Neuronal stem cell (in vitro differentiated cells): Measurements from ENCODE around the gene CDKL4.

Experiments
- DNase-seq: peaks from one replicate; pipeline ENCODE4 v3.0.0-alpha.2; 2013; ENCODE audit warnings: low spot score
- H2AFZ ChIP-seq: one replicate; pipeline ENCODE4 v1.6.1; 2013; ENCODE audit warnings: mild to moderate bottlenecking, low read length, inconsistent platforms
- H2AK5ac ChIP-seq: 2 replicates; pipeline ENCODE4 v1.6.1; 2013; ENCODE audit warnings: low read depth, mild to moderate bottlenecking, inconsistent platforms, low read length, moderate library complexity, mixed read lengths
- H2BK120ac ChIP-seq: 2 replicates; pipeline ENCODE4 v1.6.1; 2013; ENCODE audit warnings: low read depth, mild to moderate bottlenecking, inconsistent platforms, low read length, moderate library complexity, mixed read lengths
- H2BK12ac ChIP-seq: one replicate; pipeline ENCODE4 v1.6.1; 2013; ENCODE audit warnings: low read length, inconsistent platforms
- H2BK15ac ChIP-seq: 2 replicates; pipeline ENCODE4 v1.6.1; 2013; ENCODE audit warnings: mild to moderate bottlenecking, low read length, inconsistent platforms, mixed read lengths
- H2BK5ac ChIP-seq: one replicate; pipeline ENCODE4 v1.6.1; 2013; ENCODE audit warnings: inconsistent platforms, mild to moderate bottlenecking, low read length, moderate library complexity
- H3K14ac ChIP-seq: one replicate; pipeline ENCODE4 v1.6.1; 2013; ENCODE audit warnings: low read length, inconsistent platforms
- H3K18ac ChIP-seq: 2 replicates; pipeline ENCODE4 v1.6.1; 2013; ENCODE audit warnings: low read length, inconsistent platforms
- H3K23ac ChIP-seq: 2 replicates; pipeline ENCODE4 v1.6.1; 2013; ENCODE audit warnings: low read depth, mild to moderate bottlenecking, mixed read lengths, low read length, inconsistent platforms; ENCODE audit not compliant: poor library complexity
- H3K27ac ChIP-seq: replicated peaks from 3 replicates; pipeline ENCODE4 v1.5.1; 2013; ENCODE audit warnings: low read length, inconsistent platforms
- H3K27me3 ChIP-seq, 3 experiments: 2 replicates each; pipeline ENCODE4 v1.6.1; 2013; ENCODE audit warnings: low read length in 3 of 3, mild to moderate bottlenecking in 2 of 3, inconsistent platforms in 1 of 3, low read depth in 1 of 3, mixed read lengths in 1 of 3, moderate library complexity in 1 of 3; ENCODE audit not compliant: control insufficient read depth in 3 of 3, insufficient read depth in 3 of 3
- H3K36me3 ChIP-seq, 2 donors: replicated peaks in 1 of 2; 2 replicates each; pipeline ENCODE4 v1.6.1; 2013; ENCODE audit warnings: low read length in 2 of 2; ENCODE audit not compliant: control insufficient read depth in 2 of 2, insufficient read depth in 2 of 2
- H3K4ac ChIP-seq: 2 replicates; pipeline ENCODE4 v1.6.1; 2013; ENCODE audit warnings: inconsistent platforms, mild to moderate bottlenecking, low read length, moderate library complexity
- H3K4me1 ChIP-seq, 2 donors: 1 replicate in 1 of 2; 2 replicates in 1 of 2; pipeline ENCODE4 v1.6.1; 2013; ENCODE audit warnings: low read length in 2 of 2, low read depth in 1 of 2; ENCODE audit not compliant: control insufficient read depth in 2 of 2, insufficient read depth in 1 of 2
- H3K4me2 ChIP-seq: one replicate; pipeline ENCODE4 v1.6.1; 2013; ENCODE audit warnings: mild to moderate bottlenecking, low read length, inconsistent platforms; ENCODE audit not compliant: insufficient read depth, poor library complexity, severe bottlenecking
- H3K4me3 ChIP-seq, 2 donors: 2 replicates each; pipeline ENCODE4 v1.5.1; 2013; ENCODE audit warnings: low read length in 2 of 2, mild to moderate bottlenecking in 2 of 2, inconsistent platforms in 1 of 2, moderate library complexity in 1 of 2
- H3K79me1 ChIP-seq: one replicate; pipeline ENCODE4 v1.6.1; 2013; ENCODE audit warnings: low read depth, mild to moderate bottlenecking, inconsistent platforms, low read length, moderate library complexity
- H3K9ac ChIP-seq: one replicate; pipeline ENCODE4 v1.6.1; 2013; ENCODE audit warnings: mild to moderate bottlenecking, low read depth, low read length, inconsistent platforms; ENCODE audit not compliant: poor library complexity
- H3K9me3 ChIP-seq, 2 donors: replicated peaks in 1 of 2; 2 replicates each; pipeline versions ENCODE3 to v1.6.1; 2013; ENCODE audit warnings: low read length in 2 of 2, mild to moderate bottlenecking in 2 of 2, inconsistent platforms in 1 of 2, low read depth in 1 of 2, mixed read lengths in 1 of 2, moderate library complexity in 1 of 2; ENCODE audit not compliant: control insufficient read depth in 2 of 2, insufficient read depth in 1 of 2
- H4K8ac ChIP-seq: one replicate; pipeline ENCODE4 v1.6.1; 2013; ENCODE audit warnings: low read depth, mild to moderate bottlenecking, inconsistent platforms, low read length, moderate library complexity
- H4K91ac ChIP-seq: one replicate; pipeline ENCODE4 v1.6.1; 2013; ENCODE audit warnings: low read length, low read depth, mild to moderate bottlenecking, inconsistent platforms; ENCODE audit not compliant: poor library complexity
- WGBS, 2 donors: extraction: QIAGEN DNeasy Blood & Tissue Kit; methylation state at CpG; one replicate each; pipeline ENCODE4 v1.1.7; 2013; ENCODE audit warnings: missing lambda C conversion rate in 2 of 2, mixed read lengths in 1 of 2; ENCODE audit not compliant: insufficient read length in 2 of 2, insufficient replicate concordance in 1 of 2; ENCODE audit errors: extremely low coverage in 2 of 2; 5-methylcytosine and 5-hydroxymethylcytosine counted together

Gene CDKL4

GRCh38 chr2:39153312-39153711, 90.5 kb downstream of the CDKL4 start:
- Histone ChIP-seq H4K8ac (no peak overlapping the region), H3K23ac (no peak overlapping the region), H3K36me3 (no peaks in the 10 kb centered on the region), H3K9me3 (no peaks in the 10 kb centered on the region), H2BK5ac (no peak overlapping the region), H3K27me3 (no peaks in the 10 kb centered on the region), H3K4me2 (no peak overlapping the region), H3K4me3 (no peak overlapping the region), H2AFZ (no peak overlapping the region), H2BK15ac (no peak overlapping the region), H3K14ac (no peak overlapping the region), H4K91ac (no peak overlapping the region), H2BK12ac (no peak overlapping the region), H3K4me1 (no peaks in the 10 kb centered on the region), H2AK5ac (no peak overlapping the region), H3K18ac (no peak overlapping the region), H3K9ac (no peak overlapping the region), H3K79me1 (no peaks in the 10 kb centered on the region), H3K27ac (no peak overlapping the region), H2BK120ac (no peak overlapping the region), H3K4ac (no peak overlapping the region)
- no peak for DNase-seq
- WGBS, 2 donors = no CpG with 5 or more reads among the region's 1 CpG

GRCh38 chr2:39152504-39152903, 91.3 kb downstream of the CDKL4 start:
- Histone ChIP-seq H3K4me2 (no peak overlapping the region), H3K79me1 (no peaks in the 10 kb centered on the region), H4K8ac (no peak overlapping the region), H3K36me3 (no peaks in the 10 kb centered on the region), H3K18ac (no peak overlapping the region), H3K27me3 (no peaks in the 10 kb centered on the region), H3K4me3 (no peak overlapping the region), H2BK12ac (no peak overlapping the region), H2BK15ac (no peak overlapping the region), H3K4ac (no peak overlapping the region), H3K4me1 (no peaks in the 10 kb centered on the region), H2AK5ac (no peak overlapping the region), H2BK5ac (no peak overlapping the region), H3K9me3 (no peaks in the 10 kb centered on the region), H2AFZ (no peak overlapping the region), H3K14ac (no peak overlapping the region), H2BK120ac (no peak overlapping the region), H4K91ac (no peak overlapping the region), H3K27ac (no peak overlapping the region), H3K9ac (no peak overlapping the region), H3K23ac (no peak overlapping the region)
- DNase-seq = no peak
- WGBS, 2 donors = no CpG with 5 or more reads among the region's 2 CpGs

- H4K91ac ChIP-seq = no peak overlapping the region
- H3K4me3 ChIP-seq = no peak overlapping the region
- H3K9me3 ChIP-seq = no peaks in the 10 kb centered on the region
- H3K4me2 ChIP-seq = no peak overlapping the region
- H3K27ac ChIP-seq = no peak overlapping the region
- DNase-seq = no peak
- H2BK15ac ChIP-seq = no peak overlapping the region
- no peak overlapping the region for H2BK5ac ChIP-seq
- no peak overlapping the region for H2BK120ac ChIP-seq
- H4K8ac ChIP-seq = no peak overlapping the region
- H3K4ac ChIP-seq = no peak overlapping the region
- H3K23ac ChIP-seq = no peak overlapping the region
- H3K4me1 ChIP-seq = no peaks in the 10 kb centered on the region
- H2BK12ac ChIP-seq = no peak overlapping the region
- H3K36me3 ChIP-seq = no peaks in the 10 kb centered on the region
- no peak overlapping the region for H3K9ac ChIP-seq
- H3K27me3 ChIP-seq = no peaks in the 10 kb centered on the region
- WGBS, 2 donors = no CpG with 5 or more reads among the region's 9 CpGs
- no peak overlapping the region for H3K14ac ChIP-seq
- H3K79me1 ChIP-seq = no peaks in the 10 kb centered on the region
- no peak overlapping the region for H2AK5ac ChIP-seq
- peak overlapping the region; percentile 6 for H2AFZ ChIP-seq
- no peak overlapping the region for H3K18ac ChIP-seq
These were observed 92.8 kb downstream of the CDKL4 start for GRCh38 chr2:39150890-39151497.

GRCh38 chr2:39150102-39150562, 93.6 kb downstream of the CDKL4 start:
- no peak overlapping the region for H3K4me2 ChIP-seq
- H2AK5ac ChIP-seq = no peak overlapping the region
- no CpG with 5 or more reads among the region's 6 CpGs for WGBS, 2 donors

More at GRCh38 chr2:39150102-39150562, 93.6 kb downstream of the CDKL4 start:
- Histone ChIP-seq H3K18ac (no peak overlapping the region), H3K4me1 (no peaks in the 10 kb centered on the region), H3K14ac (no peak overlapping the region), H3K27me3 (no peaks in the 10 kb centered on the region), H3K4ac (no peak overlapping the region), H3K9me3 (no peaks in the 10 kb centered on the region), H2BK5ac (no peak overlapping the region), H3K23ac (no peak overlapping the region), H2BK120ac (no peak overlapping the region), H2AFZ (peak overlapping the region; percentile 85), H3K79me1 (no peaks in the 10 kb centered on the region), H3K27ac (no peak overlapping the region), H4K91ac (no peak overlapping the region), H3K36me3 (no peaks in the 10 kb centered on the region), H3K9ac (no peak overlapping the region), H2BK15ac (no peak overlapping the region), H3K4me3 (no peak overlapping the region), H2BK12ac (no peak overlapping the region), H4K8ac (no peak overlapping the region)
- no peak for DNase-seq
